LoVo (cell line): ENCODE data around the gene ARL5B.

Experiments
- DNase-seq: peaks from one replicate; pipeline ENCODE4 v3.0.0-alpha.2; 2016; ENCODE audit warnings: low spot score

Gene ARL5B

GRCh38 chr10:18658271-18659124 lies 733 bp upstream of the ARL5B start:
- DNase-seq, result no peak

- peak; percentile 61 for DNase-seq
Observed at GRCh38 chr10:18659819-18660535, 746 bp downstream of the ARL5B start.

DNA sequence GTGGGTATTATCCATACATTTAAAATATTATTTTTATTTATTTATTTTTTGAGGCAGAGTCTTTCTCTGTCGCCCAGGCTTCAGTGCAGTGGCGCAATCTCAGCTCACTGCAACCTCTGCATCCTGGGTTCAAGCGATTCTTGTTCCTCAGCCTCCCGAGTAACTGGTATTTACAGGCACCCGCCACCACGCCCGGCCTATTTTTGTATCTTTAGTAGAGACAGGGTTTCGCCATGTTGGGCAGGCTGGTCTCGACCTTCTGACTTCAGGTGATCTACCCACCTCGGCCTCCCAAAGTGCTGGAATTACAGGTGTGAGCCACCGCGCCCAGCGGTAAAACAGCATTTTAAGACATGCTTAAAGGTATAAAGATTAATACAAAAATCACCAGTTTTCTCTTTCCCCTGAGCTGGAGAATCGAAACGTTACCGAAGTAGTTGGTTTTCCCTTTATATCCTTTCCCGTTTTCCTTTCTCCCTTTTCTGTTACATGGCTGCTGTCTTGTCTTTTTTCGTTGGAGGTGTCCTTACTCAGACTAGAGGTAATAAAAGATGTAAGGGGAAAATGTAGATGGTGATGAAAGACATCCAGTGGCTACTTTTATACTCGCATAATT lies 1.7 kb downstream of the ARL5B start:
- no peak for DNase-seq

- no peak for DNase-seq
Observed at GRCh38 chr10:18664841-18665478, 5.7 kb downstream of the ARL5B start.

GRCh38 chr10:18665815-18666558 lies 6.8 kb downstream of the ARL5B start:
- DNase-seq, result no peak

- DNase-seq, result peak; percentile 31
Observed at GRCh38 chr10:18666810-18667209, 7.6 kb downstream of the ARL5B start.

DNA sequence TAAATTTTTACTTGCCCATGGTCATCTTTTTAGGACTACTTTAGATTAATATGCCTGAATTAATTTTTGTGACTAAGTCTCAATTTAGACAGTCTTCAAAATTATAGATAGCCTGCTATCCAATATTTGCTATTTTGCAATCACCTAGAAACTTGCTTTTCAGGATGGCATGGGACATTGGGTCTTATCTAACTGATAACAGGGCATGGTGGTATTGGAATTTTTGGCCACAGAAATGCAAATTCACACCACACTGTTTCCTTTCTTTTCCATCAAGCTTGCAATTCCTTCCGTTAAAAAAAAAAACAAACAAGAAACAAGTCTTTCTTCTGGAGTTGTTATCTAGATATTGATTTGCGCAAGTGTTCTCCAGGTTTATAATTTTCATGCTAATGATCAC lies 8.8 kb downstream of the ARL5B start:
- no peak for DNase-seq

DNA sequence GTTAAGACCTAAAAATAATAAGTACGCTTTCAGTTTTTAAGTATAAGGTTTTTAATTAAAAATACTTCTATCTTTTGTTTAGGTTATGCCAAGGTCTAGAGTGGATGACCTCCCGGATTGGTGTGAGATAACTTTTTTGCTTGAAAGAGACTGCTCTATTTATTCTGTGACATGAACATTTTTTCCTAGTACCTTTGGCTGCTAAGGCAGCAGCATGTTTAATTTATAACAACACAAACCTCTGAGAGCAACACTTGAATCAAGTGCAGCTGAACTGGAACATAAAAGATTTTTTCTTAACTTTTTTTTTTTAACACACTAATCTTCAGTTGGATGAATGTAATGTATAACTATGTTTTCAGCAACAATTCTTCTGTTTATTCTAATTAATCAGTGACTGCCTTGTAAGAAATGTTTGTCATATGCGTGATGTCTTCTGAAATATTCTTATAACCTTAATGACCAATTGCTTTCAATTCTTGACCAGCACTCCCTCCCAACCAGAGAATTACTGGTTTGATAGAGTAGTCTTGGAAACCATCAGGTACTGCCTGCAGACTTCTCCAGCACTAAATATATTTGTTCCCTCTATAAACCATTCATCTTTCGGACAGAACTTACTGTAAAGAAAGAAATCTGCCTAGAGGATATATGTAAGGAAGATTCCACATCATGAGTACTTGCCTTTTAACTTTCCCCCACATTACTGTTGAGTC lies 16.0 kb downstream of the ARL5B start:
- no peak for DNase-seq

DNA sequence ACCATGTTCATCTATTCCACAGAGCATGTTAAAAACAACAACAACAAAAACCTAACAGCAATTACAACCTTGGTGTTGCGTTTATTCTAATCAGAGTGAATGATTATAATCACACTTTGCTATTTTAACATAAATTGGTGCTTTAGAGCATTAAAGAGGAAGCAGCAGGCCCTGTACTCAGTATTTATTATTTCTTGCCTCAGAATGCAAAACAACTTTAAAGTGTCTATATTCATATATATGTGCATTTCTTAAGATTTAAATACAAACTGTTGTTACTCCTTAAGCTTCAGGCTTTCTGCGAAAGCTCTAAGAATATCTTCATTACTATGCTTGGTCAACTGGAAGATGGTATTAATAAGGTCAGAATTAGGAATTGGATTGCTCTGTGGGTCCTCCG lies 21.5 kb downstream of the ARL5B start:
- no peak for DNase-seq

DNA sequence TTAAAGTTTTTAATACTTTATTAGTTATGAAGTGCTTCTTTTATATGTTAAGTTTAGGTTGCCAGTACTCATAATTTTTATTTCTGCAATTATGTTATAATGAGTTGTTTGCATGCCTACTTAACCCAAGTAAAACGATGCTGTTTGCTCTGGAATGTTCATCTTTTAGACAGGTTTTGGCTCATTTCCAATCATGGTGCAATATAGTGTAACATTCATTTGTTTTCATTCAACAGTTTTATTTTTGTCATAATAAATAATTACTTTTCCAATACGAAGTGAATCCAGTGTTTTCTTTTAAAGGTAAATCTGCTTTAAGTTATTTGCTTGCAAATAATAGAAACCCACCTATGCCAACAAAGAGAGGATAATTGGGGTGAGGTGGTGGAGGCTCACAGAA lies 22.1 kb downstream of the ARL5B start:
- peak; percentile 22 for DNase-seq

DNA sequence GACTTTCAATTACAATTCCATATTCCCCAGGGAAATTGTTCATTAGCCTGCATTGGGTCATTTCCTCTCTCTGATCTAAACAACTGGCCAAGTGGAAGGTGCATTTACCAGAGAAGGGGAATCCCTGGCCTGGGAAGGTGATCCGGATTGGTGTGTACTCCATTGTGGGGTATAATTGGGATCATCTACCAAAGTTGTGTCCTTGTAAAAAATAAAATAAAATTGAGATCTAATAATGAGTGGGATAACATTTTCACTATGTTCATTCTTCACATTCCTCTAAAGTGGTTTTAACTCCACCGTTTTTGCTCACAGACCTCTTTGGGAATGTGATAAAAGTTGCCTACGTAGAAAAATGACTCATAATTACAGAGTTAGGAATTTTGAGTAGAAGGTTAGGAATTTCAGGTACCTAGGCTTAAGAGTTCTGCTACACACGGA lies 22.8 kb downstream of the ARL5B start:
- DNase-seq, result peak; percentile 49

GRCh38 chr10:18683427-18683826 lies 24.2 kb downstream of the ARL5B start:
- peak; percentile 34 for DNase-seq

DNA sequence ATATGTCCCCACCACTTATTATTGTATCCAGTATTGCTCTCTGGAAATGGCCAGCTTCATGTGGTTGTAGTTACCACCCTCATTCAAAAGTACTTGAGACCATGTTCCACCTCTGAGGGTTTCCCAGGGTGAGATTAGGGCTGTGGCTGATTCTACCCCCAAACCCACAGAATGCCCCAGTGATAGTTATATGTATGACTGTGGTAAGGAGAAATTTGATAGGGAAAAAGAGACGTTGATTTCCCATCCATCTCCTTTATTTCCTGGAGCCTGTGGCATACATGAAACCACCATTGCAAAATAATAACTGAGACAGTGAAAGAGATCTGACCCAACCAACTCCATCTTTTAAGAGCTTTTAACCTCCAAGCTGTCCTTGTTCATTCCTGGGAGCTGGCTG lies 25.2 kb downstream of the ARL5B start:
- DNase-seq, result no peak

DNA sequence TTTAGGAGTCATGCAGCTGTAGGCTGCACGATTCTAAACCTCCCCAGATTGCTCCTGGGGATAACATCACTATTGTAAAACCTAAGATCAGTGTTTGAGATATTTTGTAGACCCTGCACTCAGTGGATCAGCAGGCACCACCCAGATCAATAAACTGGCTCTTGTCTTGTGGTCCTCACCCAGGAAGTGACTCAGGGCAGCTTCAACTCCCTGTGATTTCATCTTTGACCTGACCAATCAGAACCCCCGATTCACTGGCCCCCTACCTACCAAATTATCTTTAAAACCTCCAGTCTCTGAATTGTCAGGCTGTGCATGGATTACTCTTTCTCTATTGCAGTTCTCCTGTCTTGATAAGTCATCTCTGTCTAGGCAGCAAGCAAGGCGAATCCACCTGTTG lies 25.7 kb downstream of the ARL5B start:
- no peak for DNase-seq

DNA sequence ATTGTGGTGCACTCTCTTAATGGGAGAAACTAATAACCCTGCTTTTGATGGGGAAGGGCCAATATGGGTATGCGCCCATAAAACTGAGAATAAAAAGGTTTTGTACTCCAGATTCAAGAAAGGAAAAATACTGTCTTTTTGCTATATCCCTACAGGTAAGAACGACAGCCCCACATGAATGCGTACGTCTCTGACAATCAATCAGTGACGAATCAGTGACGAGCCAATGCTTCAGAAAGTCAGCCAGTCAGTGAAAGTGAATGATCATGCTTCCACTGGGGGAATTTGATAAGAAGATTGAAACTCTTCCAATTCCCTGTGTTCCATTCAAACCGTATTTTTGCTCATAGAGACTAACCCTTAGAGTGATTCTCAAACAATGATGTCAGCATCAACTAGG lies 26.3 kb downstream of the ARL5B start:
- DNase-seq, result no peak

DNA sequence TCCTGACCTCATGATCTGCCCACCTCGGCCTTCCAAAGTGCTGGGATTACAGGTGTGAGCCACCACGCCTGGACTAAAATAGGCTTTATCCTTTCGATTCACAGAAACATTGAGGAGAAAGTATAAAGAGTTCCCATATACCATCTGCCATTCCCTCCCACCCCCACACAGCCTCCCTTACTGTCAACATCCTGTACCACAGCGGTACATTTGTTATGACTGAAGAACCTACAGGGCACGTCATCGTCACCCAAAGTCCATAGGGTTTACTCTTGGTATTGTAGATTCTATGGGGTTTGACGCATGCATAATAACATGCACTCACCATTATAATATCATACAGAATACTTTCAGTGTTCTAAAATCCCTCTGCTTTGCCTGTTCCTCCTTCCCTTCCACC lies 28.0 kb downstream of the ARL5B start:
- no peak for DNase-seq

- DNase-seq, result no peak
Observed at GRCh38 chr10:18687706-18688105, 28.5 kb downstream of the ARL5B start.

- DNase-seq, result peak; percentile 46
Observed at GRCh38 chr10:18689498-18689897, 30.3 kb downstream of the ARL5B start.

GRCh38 chr10:18690541-18690940 lies 31.3 kb downstream of the ARL5B start:
- DNase-seq, result no peak

DNA sequence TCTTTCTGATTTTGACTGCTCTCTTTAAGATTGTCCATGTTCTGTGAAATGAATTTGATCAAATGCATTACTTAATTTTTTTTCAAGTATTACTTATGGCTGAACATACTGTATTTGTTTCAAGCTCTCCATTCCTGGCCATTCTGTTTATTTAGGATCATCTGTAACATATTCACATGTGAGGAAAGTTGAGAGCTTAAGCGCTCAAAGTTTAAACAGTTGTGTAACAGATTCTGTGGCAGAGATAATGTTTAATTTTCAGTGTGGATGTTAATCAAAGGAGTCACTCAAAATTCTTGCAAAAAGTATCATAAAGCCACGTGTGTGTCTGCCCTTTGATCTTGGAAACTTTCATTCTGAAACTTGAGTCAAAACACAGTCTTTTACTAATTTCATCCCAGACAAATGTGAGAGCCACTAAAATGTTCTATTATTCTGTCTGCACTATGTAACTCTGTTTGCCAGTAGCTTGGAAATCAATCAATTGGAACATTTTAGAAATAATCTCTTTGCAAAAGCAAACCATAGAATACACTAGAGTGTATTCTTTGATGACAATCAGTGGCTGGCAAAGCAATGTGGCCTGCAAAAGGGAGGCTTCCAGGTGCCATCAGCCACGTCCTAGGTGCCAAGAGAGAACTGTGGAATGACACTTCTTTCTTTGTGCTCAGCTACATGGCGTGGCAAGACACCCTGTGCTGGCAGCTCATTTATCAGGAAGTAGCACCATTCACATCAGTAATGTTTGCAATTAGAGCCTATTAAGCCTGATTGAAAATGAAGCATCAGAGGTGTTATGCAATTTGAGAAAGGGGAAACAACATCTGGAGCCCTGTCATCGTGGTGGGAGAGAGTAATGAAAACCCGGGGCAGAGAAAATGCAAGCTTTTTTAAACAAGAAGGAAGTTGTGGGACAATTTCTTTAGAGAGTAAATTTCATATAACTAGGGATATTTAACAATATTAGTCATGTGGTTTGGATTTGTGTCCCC lies 40.9 kb downstream of the ARL5B start:
- no peak for DNase-seq
